MCF 10A (cell line): ENCODE data around the gene RCAN1. TPM values are rescaled to one million over a fixed set of nuclear protein-coding genes. Genes with fewer than 3 reads are reported as not detected.
"Not testable (repeated sequence)": the region's sequence is repeated elsewhere in the genome, so short reads cannot be mapped to it uniquely, and the experiment has no call there.

Source experiments
- BruUV-seq: library from RNA; stranded (reverse); fragments of 400-500 nt; replicated peaks from 2 replicates; lab custom pipeline; 2021; lab: Mats Ljungman, UMichigan
- CTCF ChIA-PET: fragments of 300-600 bp; sonication (Branson Sonifier 250); formaldehyde crosslinking; extraction: SDS; loops from one replicate; lab custom pipeline; 2021; ENCODE audit warnings: antibody characterized with exemption, inconsistent platforms; lab: Yijun Ruan, JAX
- POLR2A ChIA-PET: fragments of 300-600, 350-650 bp; sonication (Branson Sonifier 250); formaldehyde crosslinking; extraction: SDS; loops from one replicate; lab custom pipeline; 2020; ENCODE audit warnings: antibody characterized with exemption, inconsistent platforms; lab: Yijun Ruan, JAX
- DNase-seq: peaks from one replicate; pipeline ENCODE4 v3.0.0-alpha.2; 2018; ENCODE audit not compliant: unreplicated experiment
- H3K27ac Mint-ChIP-seq: one replicate; pipeline ENCODE4 v1.8.0; 2022; ENCODE audit warnings: mild to moderate bottlenecking, low read depth, mixed read lengths; ENCODE audit not compliant: unreplicated experiment
- H3K27me3 Mint-ChIP-seq: one replicate; pipeline ENCODE4 v1.8.0; 2022; ENCODE audit warnings: mixed read lengths; ENCODE audit not compliant: insufficient read depth, unreplicated experiment
- H3K36me3 Mint-ChIP-seq: one replicate; pipeline ENCODE4 v1.8.0; 2022; ENCODE audit warnings: mild to moderate bottlenecking, moderate library complexity, mixed read lengths; ENCODE audit not compliant: insufficient read depth, unreplicated experiment
- H3K4me1 Mint-ChIP-seq: one replicate; pipeline ENCODE4 v1.8.0; 2022; ENCODE audit warnings: mixed read lengths; ENCODE audit not compliant: insufficient read depth, unreplicated experiment
- H3K4me3 Mint-ChIP-seq: one replicate; pipeline ENCODE4 v1.8.0; 2022; ENCODE audit warnings: mild to moderate bottlenecking, moderate library complexity, mixed read lengths; ENCODE audit not compliant: unreplicated experiment
- H3K9me3 Mint-ChIP-seq: one replicate; pipeline ENCODE4 v1.8.0; 2022; ENCODE audit warnings: mixed read lengths; ENCODE audit not compliant: unreplicated experiment
- CTCF ChIP-seq: fragments of 200-600 bp; IDR thresholded peaks from one replicate; pipeline ENCODE4 v1.8.0; 2022; ENCODE audit warnings: antibody characterized with exemption, mild to moderate bottlenecking; ENCODE audit not compliant: unreplicated experiment
- intact Hi-C: fragments of 100-400 bp; cut with micrococcal nuclease; formaldehyde crosslinking; loops from 2 replicates; pipeline ENCODE4 v1.14.1; 2022
- total RNA-seq: library from RNA; stranded (reverse); gene quantifications from 2 replicates; pipeline ENCODE4 v1.2.3, GENCODE V29; 2022

The RCAN1 gene
- total RNA-seq, 1 experiment from 2014 or later, result 11.9 TPM

- H3K4me1 Mint-ChIP-seq, result peaks cover 6% of the 10 kb centered on the region
- no peak overlapping the region for H3K27ac Mint-ChIP-seq
- H3K9me3 Mint-ChIP-seq, result no peaks in the 10 kb centered on the region
- BruUV-seq, result no TSS peak
- no peak overlapping the region for H3K4me3 Mint-ChIP-seq
- no peak for TF ChIP-seq CTCF
- H3K27me3 Mint-ChIP-seq, result no peaks in the 10 kb centered on the region
- DNase-seq, result no peak
- ChIA-PET CTCF (interaction anchor here (0.5 to 4.6 kb wide), 4 partner anchors 8 to 101 kb away, joined by 3 to 42 read pairs (median 4); no protein-coding TSS in a partner anchor), POLR2A (no interaction called here)
- H3K36me3 Mint-ChIP-seq, result no peaks in the 10 kb centered on the region
- intact Hi-C loops, result loop anchor here (10.0 kb wide), 1 partner anchor 65 kb away; no protein-coding TSS in a partner anchor
These were observed 4.9 kb downstream of the RCAN1 start for GRCh38 chr21:34609933-34610549.

DNA sequence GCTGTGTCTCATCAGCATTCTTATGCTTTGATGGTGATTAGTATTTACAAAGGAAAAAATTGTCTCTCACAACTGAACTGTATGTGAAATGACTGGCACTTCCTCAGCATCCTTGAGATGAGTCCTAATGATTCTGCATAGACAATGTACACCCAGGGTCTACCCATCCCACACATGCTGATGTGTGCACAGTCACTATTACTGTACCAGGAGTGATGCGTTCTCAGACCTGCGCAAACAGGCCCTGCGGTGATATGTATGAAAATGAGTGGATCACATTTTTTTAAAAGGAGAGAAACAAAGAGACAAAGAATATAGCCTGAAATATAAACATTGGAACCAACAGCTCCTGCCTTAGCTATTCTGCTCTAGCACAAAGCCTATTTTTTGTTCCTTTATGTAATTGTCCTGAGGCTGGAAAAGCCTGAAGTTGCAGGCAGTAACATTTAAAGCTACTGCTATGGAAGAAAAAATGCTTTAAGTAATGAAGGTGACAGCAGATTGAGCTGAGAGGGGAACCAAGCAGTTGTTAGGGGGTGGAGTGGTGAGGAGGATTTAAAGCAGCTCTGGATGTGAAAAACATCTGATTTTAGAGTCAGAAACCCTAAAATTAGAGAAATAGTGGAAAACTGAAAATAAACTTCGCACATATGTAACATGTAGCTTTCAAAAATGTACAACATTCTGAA lies 5.5 kb downstream of the RCAN1 start:
- Mint-ChIP-seq H3K36me3 (no peaks in the 10 kb centered on the region), H3K27me3 (no peaks in the 10 kb centered on the region), H3K4me3 (no peak overlapping the region), H3K4me1 (peaks cover 6% of the 10 kb centered on the region), H3K9me3 (no peaks in the 10 kb centered on the region), H3K27ac (no peak overlapping the region)
- ChIA-PET CTCF (interaction anchor here (0.9 to 2.1 kb wide), 2 partner anchors 12 to 22 kb away, joined by 3 to 5 read pairs; no protein-coding TSS in a partner anchor), POLR2A (no interaction called here)
- no peak for TF ChIP-seq CTCF
- no TSS peak for BruUV-seq
- DNase-seq, result no peak
- intact Hi-C loops, result loop anchor here (10.0 kb wide), 1 partner anchor 65 kb away; no protein-coding TSS in a partner anchor

GRCh38 chr21:34607376-34607775 lies 7.5 kb downstream of the RCAN1 start:
- H3K27me3 Mint-ChIP-seq, H3K27ac Mint-ChIP-seq, BruUV-seq, H3K9me3 Mint-ChIP-seq, H3K4me3 Mint-ChIP-seq, DNase-seq, H3K4me1 Mint-ChIP-seq, H3K36me3 Mint-ChIP-seq: not testable (repeated sequence)
- ChIA-PET POLR2A (interaction anchor here (1.4 kb wide), 1 partner anchor 81 kb away, joined by 3 read pairs; no protein-coding TSS in a partner anchor), CTCF (interaction anchor here (0.6 to 2.3 kb wide), 4 partner anchors 22 to 1994 kb away, joined by 3 to 9 read pairs (median 3); no protein-coding TSS in a partner anchor)
- intact Hi-C loops, result loop anchor here (10.0 kb wide), 1 partner anchor 63 kb away; no protein-coding TSS in a partner anchor

DNA sequence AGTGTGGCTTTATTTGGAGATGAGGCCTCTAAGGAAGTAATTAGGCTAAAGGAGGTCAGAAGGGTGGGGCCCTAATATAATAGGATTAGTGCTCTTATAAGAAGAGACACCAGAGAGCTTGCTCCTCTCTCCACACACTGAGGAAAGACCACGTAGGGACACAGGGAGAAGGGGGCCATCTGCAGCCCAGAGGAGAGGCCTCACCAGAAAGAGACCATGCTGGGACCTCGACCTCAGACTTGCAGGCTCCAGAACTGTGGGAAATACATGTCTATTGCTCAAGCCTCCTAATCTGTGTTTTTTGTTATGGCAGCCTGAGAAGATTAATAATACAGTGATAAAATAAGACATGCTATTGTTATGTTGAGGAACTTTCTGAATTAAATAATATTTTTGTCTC lies 8.3 kb downstream of the RCAN1 start:
- ChIA-PET POLR2A (interaction anchor here (1.4 kb wide), 1 partner anchor 80 kb away, joined by 3 read pairs; no protein-coding TSS in a partner anchor), CTCF (interaction anchor here (0.6 to 2.3 kb wide), 3 partner anchors 23 to 683 kb away, joined by 3 to 9 read pairs (median 3); no protein-coding TSS in a partner anchor)
- Mint-ChIP-seq H3K36me3 (no peaks in the 10 kb centered on the region), H3K9me3 (no peaks in the 10 kb centered on the region), H3K27ac (no peak overlapping the region), H3K4me1 (no peaks in the 10 kb centered on the region), H3K27me3 (no peaks in the 10 kb centered on the region), H3K4me3 (no peak overlapping the region)
- DNase-seq, result no peak
- intact Hi-C loops, result loop anchor here (10.0 kb wide), 1 partner anchor 62 kb away; no protein-coding TSS in a partner anchor
- BruUV-seq, result no TSS peak
- TF ChIP-seq CTCF, result no peak
